Spleen (tissue), 7 donors: Measurements from ENCODE around the gene FKBP10.

Experiments used
- CTCF ChIP-seq, 11 experiments: fragments of 200-600 bp in 7 of 11; fragments of 450-650 bp in 4 of 11; sonication (generic) in 4 of 11; IDR thresholded peaks in 8 of 11; conservative IDR thresholded peaks in 3 of 11; 1 replicate in 7 of 11; 2 replicates in 4 of 11; pipeline versions ENCODE4 v1.4.0 to v1.8.0; 2016 to 2021; ENCODE audit warnings: antibody characterized with exemption in 11 of 11, inconsistent platforms in 4 of 11, mild to moderate bottlenecking in 1 of 11
- POLR2AphosphoS5 ChIP-seq, 3 donors: sonication (generic); formaldehyde crosslinking; IDR thresholded peaks; one replicate each; pipeline ENCODE4 v1.5.1; 2017; ENCODE audit warnings: antibody characterized with exemption in 3 of 3
- donor health status: DM: no; HTN: no; CAD: no; lungs with moderate emphysema.
- donor health status: DM: no; HTN: no; CAD: no.
- donor health status: DM: no; HTN: no; CAD: no.

DNA sequence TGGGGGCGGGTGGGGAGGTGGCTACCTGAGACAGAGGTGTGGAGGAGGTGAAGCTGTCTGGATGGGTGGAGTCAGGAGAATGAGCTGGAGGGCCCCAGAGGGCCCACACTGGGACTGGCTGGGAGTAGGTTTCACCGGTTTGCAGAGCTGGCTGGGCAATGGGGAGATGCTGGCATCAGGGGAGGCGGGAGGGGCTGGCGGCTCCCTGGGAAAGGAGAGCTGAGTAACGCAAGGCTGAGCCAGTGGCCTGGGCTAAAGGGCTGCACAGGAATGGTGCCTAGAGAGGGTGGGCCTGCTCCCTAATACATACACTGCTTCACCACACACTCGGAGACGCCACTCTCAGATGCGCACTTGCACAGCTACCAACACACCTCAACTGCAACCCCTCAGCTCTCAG, 13.4 kb upstream of the FKBP10 start:
- TF ChIP-seq CTCF (IDR thresholded peaks at IDR 0.05 in 8 of 11, conservative IDR thresholded peaks at IDR 0.05 in 3 of 11) (no peak), POLR2AphosphoS5 (IDR thresholded peaks at IDR 0.05) (no peak)
